Mucosa of rectum (tissue), 2 donors: Measurements from ENCODE around the gene CNTFR.

Experiments used
- H3K27ac ChIP-seq, 2 donors: one replicate each; pipeline ENCODE4 v1.7.0; 2013; ENCODE audit warnings: inconsistent platforms in 2 of 2, low read depth in 2 of 2, low read length in 2 of 2
- H3K27me3 ChIP-seq, 2 donors: one replicate each; pipeline ENCODE4 v1.7.0; 2013; ENCODE audit warnings: low read length in 2 of 2; ENCODE audit not compliant: control insufficient read depth in 2 of 2, insufficient read depth in 2 of 2
- H3K36me3 ChIP-seq, 2 donors: one replicate each; pipeline ENCODE4 v1.7.0; 2013; ENCODE audit warnings: low read length in 2 of 2; ENCODE audit not compliant: control insufficient read depth in 2 of 2, insufficient read depth in 2 of 2
- H3K4me1 ChIP-seq, 2 donors: one replicate each; pipeline ENCODE4 v1.7.0; 2013; ENCODE audit warnings: low read length in 2 of 2, mild to moderate bottlenecking in 1 of 2; ENCODE audit not compliant: control insufficient read depth in 2 of 2, insufficient read depth in 2 of 2
- H3K4me3 ChIP-seq, 2 donors: one replicate each; pipeline ENCODE4 v1.7.0; 2013; ENCODE audit warnings: low read length in 2 of 2
- H3K9ac ChIP-seq, 2 donors: one replicate each; pipeline ENCODE4 v1.7.0; 2013; ENCODE audit warnings: low read length in 2 of 2, low read depth in 1 of 2, mild to moderate bottlenecking in 1 of 2
- H3K9me3 ChIP-seq, 2 donors: one replicate each; pipeline ENCODE4 v1.7.0; 2013; ENCODE audit warnings: low read length in 2 of 2; ENCODE audit not compliant: control insufficient read depth in 2 of 2
- donor health status: healthy.
- donor health status: Normal muscosa, but diverticular disease.

CNTFR gene

GRCh38 chr9:34508463-34508862, 81.1 kb downstream of the CNTFR start:
- Histone ChIP-seq H3K36me3 (no peaks in the 10 kb centered on the region), H3K9ac (no peak overlapping the region), H3K27ac (no peak overlapping the region), H3K4me3 (no peak overlapping the region), H3K4me1 (peaks cover 0 to 7% of the 10 kb centered on the region in 2 donors), H3K27me3 (no peaks in the 10 kb centered on the region), H3K9me3 (no peaks in the 10 kb centered on the region)

GRCh38 chr9:34507966-34508365, 81.6 kb downstream of the CNTFR start:
- peaks cover 0 to 7% of the 10 kb centered on the region in 2 donors for H3K4me1 ChIP-seq
- no peak overlapping the region for H3K4me3 ChIP-seq
- no peaks in the 10 kb centered on the region for H3K27me3 ChIP-seq
- no peaks in the 10 kb centered on the region for H3K36me3 ChIP-seq
- no peaks in the 10 kb centered on the region for H3K9me3 ChIP-seq
- no peak overlapping the region for H3K9ac ChIP-seq
- H3K27ac ChIP-seq = no peak overlapping the region

DNA sequence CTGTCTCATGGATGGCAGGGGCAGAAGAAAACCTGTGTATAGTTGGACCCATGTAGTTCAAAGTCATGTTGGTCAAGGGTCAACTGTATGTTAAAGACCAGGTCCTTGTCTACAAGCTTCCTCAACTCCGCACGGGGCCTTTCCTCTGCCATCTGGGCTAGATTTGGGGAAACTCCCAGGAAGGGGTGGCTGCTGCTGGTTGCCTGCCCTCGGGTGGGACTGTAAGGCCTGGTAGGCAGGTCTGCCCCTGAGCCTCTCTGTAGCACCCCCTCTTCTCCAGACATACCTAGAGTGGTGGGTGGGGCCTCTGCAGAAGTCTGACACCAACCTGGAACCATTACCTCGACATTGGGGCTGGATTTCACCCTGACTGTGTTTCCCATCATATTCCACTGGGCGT, 82.0 kb downstream of the CNTFR start:
- H3K9ac ChIP-seq = no peak overlapping the region
- H3K4me3 ChIP-seq = no peak overlapping the region
- H3K27ac ChIP-seq = no peak overlapping the region
- H3K4me1 ChIP-seq = peaks cover 0 to 7% of the 10 kb centered on the region in 2 donors
- no peaks in the 10 kb centered on the region for H3K36me3 ChIP-seq
- H3K27me3 ChIP-seq = no peaks in the 10 kb centered on the region
- H3K9me3 ChIP-seq = no peaks in the 10 kb centered on the region

DNA sequence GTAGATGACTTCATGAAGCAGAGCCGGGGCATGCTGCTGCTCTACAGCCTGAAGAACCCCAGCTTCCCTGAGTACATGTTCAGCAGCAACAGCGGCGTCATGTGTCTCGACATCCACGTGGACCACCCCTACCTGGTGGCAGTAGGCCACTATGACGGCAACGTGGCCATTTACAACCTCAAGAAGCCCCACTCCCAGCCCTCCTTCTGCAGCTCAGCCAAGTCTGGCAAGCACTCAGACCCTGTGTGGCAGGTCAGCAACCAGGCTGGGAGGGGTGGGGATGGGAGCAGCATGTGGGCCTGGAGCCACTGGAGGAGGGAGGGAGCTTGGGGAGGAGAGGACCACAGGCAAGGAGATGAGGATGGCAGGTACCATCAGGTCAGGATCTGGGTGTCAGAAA, 82.9 kb downstream of the CNTFR start:
- H3K9ac ChIP-seq = no peak overlapping the region
- no peaks in the 10 kb centered on the region for H3K27me3 ChIP-seq
- peaks cover 0 to 7% of the 10 kb centered on the region in 2 donors for H3K4me1 ChIP-seq
- no peaks in the 10 kb centered on the region for H3K36me3 ChIP-seq
- H3K27ac ChIP-seq = no peak overlapping the region
- H3K9me3 ChIP-seq = no peaks in the 10 kb centered on the region
- H3K4me3 ChIP-seq = no peak overlapping the region

GRCh38 chr9:34505370-34506120, 84.0 kb downstream of the CNTFR start:
- no peaks in the 10 kb centered on the region for H3K27me3 ChIP-seq
- H3K4me1 ChIP-seq = peaks cover 0 to under 1% of the 10 kb centered on the region in 2 donors

DNA sequence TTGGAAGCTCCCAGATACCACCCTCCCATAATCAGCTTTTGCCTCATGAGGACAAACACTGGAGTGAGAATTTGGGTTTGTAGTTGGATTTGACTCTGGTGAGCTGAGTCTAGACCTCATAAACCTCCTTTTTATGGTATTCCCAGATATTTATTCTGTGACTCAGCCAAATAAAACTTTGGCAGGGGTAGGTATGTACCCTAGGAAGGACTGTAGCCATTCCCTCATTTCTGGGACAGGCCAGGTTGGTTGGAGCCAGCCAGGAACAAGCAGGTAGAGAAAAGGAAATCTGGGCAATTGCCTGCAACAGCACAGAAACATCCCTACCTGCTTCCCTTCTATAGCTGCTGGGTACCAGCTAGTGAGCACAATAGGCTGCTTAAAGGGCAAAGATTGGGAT, 86.1 kb downstream of the CNTFR start:
- no peak overlapping the region for H3K27ac ChIP-seq
- H3K4me1 ChIP-seq = no peaks in the 10 kb centered on the region
- no peaks in the 10 kb centered on the region for H3K9me3 ChIP-seq
- H3K27me3 ChIP-seq = no peaks in the 10 kb centered on the region
- H3K36me3 ChIP-seq = no peaks in the 10 kb centered on the region
- H3K4me3 ChIP-seq = no peak overlapping the region
- no peak overlapping the region for H3K9ac ChIP-seq

More at GRCh38 chr9:34505370-34506120, 84.0 kb downstream of the CNTFR start:
- Histone ChIP-seq H3K9me3 (no peaks in the 10 kb centered on the region), H3K9ac (no peak overlapping the region), H3K36me3 (no peaks in the 10 kb centered on the region), H3K27ac (peak overlapping the region in 1 of 2 donors; percentile 32), H3K4me3 (no peak overlapping the region)

DNA sequence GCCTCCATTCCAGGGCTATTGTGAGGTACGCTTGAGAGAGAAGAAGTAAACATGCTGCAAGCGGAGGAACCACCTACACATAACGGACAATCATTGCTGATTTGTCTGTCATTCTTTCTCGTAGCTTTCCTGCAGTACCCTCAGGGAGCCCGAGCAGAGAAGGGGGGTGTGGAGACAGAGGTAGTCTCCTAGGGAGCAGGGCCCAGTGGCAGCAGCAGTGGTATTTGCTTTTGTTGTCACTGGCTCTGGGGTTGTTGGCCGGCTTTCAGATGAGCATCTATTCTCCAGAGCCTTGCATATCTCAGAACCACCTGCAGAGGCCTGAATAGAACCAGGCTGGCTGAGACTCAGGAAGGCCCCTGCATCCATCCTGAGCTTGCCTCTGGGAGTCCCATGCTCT, 86.6 kb downstream of the CNTFR start:
- no peaks in the 10 kb centered on the region for H3K27me3 ChIP-seq
- H3K4me3 ChIP-seq = no peak overlapping the region
- H3K36me3 ChIP-seq = no peaks in the 10 kb centered on the region
- H3K4me1 ChIP-seq = no peaks in the 10 kb centered on the region
- no peak overlapping the region for H3K9ac ChIP-seq
- no peaks in the 10 kb centered on the region for H3K9me3 ChIP-seq
- no peak overlapping the region for H3K27ac ChIP-seq

DNA sequence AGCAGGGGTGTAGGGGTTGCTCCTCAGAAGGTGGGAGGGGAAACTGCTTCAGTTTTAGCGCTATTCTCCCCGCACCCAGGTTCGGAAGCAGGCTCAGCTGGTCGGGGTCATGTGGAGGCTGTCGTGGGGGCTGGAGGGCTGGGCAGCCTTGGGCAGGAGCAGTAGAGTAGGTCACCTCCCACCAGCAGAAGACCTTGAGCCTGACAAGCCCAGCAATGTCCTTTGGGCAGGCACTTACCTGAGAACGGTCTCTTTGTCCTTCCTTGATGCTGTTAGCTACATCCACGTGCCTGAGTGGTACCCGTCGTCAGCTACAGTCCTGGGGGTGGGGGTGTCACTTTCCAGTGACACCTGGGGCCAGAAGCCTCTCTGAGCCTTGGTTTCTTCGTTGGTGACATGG, 87.1 kb downstream of the CNTFR start:
- H3K9me3 ChIP-seq = no peaks in the 10 kb centered on the region
- no peaks in the 10 kb centered on the region for H3K27me3 ChIP-seq
- no peaks in the 10 kb centered on the region for H3K36me3 ChIP-seq
- H3K9ac ChIP-seq = no peak overlapping the region
- no peak overlapping the region for H3K27ac ChIP-seq
- no peaks in the 10 kb centered on the region for H3K4me1 ChIP-seq
- H3K4me3 ChIP-seq = no peak overlapping the region

GRCh38 chr9:34501889-34502425, 87.6 kb downstream of the CNTFR start:
- Histone ChIP-seq H3K27me3 (no peaks in the 10 kb centered on the region), H3K9ac (no peak overlapping the region), H3K36me3 (no peaks in the 10 kb centered on the region), H3K27ac (no peak overlapping the region), H3K4me1 (no peaks in the 10 kb centered on the region), H3K9me3 (no peaks in the 10 kb centered on the region), H3K4me3 (no peak overlapping the region)
